HG03521 (cell line): Measurements from ENCODE around the gene TMEM117.

Experiments
- ATAC-seq: cut with Tn5 transposase; IDR thresholded peaks from one replicate; pipeline ENCODE4 v1.9.1; 2021; ENCODE audit warnings: mild to moderate bottlenecking, moderate library complexity; ENCODE audit not compliant: unreplicated experiment

Gene TMEM117

DNA sequence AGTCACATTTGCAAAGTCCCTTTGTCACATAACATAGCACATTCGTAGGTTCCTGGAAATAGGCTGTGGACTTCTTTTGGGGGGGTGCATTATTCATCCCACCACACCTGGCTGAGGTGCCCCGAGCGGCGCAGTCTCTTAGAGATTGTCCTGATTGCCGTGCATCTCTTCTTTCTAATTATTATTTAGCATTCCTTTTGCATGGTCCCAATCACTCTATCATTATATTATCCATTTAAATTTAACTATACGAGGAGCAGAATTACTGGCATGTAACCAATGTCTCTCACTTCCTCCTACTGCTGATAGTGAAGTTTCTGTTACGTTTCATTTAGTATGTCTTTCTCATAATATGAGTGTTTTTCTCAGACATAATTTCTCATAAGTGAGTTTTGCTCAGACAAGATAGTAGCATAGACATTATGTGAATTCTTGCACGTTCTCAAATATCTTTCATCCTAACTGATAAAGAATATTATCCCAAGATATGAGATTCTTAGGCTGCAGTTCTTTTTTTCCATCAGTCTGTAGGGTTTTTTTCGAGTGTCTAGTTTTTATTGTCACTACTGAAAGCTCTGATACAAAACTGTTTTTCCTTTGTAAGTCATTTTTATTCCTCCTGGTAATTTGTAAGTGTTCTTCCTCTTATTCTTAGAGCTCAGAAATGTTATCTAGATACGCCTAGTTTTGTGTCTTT lies 595.9 kb downstream of the TMEM117 start:
- ATAC-seq, result peak; percentile 82

DNA sequence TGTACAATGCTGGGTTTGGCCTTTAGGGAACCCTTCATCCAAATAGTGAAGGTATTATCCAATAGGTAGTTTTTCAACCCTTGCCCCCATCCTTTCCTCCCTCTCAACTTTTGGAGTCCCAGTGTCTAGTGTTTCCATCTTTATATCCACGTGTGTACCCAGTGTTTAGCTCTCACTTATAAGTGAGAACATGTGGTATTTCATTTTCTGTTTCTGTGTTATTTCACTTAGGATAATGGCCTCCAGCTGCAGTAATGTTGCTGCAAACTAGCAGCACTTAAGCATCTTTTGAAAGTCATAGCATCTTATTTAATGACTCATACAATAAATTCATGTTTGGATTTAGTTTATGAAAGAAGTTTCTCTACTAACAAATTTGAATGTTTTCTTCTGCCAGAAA lies 597.8 kb downstream of the TMEM117 start:
- ATAC-seq, result no peak

DNA sequence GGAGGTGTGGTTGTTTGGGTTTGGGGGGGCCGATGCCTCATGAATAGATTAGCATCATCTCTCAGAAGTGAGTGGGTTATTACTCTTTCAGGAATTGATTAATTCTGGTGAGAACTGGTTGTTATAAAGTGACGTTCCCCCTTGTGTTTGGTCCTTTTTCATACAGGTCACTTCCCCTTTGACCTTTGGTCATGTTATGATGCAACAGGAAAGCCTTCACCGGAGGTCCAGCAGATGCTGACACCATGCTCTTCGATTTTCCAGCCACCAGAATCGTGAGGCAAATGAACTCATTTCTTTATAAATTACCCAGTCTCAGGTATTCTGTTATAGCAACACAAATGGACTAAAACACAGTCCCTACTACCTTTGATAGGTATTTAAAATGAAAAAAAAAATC lies 600.9 kb downstream of the TMEM117 start:
- no peak for ATAC-seq
